ENCODE measurements around the gene GAA.

Gene GAA

DNA sequence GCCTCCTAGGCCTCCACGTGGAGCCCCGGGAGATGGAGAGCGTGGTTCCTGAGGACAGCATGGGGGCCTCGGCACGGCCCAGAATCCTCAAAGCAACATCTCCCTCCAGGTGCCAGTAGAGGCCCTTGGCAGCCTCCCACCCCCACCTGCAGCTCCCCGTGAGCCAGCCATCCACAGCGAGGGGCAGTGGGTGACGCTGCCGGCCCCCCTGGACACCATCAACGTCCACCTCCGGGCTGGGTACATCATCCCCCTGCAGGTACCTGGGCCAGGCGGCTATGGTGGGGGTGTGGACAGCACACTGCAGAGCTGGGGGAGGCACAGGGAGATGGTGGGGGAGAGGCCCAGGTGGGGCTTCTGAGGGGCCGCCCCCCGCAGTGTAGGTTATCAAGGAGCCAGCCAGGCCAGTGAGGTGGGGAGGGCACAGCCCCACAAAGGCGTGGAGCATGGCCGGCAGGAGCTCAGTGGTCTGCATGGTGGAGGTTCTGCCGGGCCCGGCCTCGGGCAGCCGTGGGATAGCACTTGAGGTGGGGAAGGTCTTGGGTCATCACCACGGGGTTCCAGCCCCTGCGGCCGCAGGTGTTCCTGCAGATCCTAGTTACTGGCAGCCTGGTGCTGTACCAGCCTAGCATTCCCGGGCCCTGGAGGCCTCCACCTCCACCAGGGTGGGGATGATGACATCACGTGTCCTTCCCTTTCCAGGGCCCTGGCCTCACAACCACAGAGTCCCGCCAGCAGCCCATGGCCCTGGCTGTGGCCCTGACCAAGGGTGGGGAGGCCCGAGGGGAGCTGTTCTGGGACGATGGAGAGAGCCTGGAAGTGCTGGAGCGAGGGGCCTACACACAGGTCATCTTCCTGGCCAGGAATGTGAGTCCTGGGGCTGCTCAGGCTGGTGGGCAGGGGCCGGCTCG lies 16.4 kb downstream of the GAA start:
- Histone ChIP-seq H3K27ac (no peak overlapping the region), H3K4me3 (no peak overlapping the region)
- TF ChIP-seq, protein P1, sequence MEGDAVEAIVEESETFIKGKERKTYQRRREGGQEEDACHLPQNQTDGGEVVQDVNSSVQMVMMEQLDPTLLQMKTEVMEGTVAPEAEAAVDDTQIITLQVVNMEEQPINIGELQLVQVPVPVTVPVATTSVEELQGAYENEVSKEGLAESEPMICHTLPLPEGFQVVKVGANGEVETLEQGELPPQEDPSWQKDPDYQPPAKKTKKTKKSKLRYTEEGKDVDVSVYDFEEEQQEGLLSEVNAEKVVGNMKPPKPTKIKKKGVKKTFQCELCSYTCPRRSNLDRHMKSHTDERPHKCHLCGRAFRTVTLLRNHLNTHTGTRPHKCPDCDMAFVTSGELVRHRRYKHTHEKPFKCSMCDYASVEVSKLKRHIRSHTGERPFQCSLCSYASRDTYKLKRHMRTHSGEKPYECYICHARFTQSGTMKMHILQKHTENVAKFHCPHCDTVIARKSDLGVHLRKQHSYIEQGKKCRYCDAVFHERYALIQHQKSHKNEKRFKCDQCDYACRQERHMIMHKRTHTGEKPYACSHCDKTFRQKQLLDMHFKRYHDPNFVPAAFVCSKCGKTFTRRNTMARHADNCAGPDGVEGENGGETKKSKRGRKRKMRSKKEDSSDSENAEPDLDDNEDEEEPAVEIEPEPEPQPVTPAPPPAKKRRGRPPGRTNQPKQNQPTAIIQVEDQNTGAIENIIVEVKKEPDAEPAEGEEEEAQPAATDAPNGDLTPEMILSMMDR (IDR thresholded peaks at IDR 0.05) = no peak
- no peak for DNase-seq (ENCODE audit: low spot score)

DNA sequence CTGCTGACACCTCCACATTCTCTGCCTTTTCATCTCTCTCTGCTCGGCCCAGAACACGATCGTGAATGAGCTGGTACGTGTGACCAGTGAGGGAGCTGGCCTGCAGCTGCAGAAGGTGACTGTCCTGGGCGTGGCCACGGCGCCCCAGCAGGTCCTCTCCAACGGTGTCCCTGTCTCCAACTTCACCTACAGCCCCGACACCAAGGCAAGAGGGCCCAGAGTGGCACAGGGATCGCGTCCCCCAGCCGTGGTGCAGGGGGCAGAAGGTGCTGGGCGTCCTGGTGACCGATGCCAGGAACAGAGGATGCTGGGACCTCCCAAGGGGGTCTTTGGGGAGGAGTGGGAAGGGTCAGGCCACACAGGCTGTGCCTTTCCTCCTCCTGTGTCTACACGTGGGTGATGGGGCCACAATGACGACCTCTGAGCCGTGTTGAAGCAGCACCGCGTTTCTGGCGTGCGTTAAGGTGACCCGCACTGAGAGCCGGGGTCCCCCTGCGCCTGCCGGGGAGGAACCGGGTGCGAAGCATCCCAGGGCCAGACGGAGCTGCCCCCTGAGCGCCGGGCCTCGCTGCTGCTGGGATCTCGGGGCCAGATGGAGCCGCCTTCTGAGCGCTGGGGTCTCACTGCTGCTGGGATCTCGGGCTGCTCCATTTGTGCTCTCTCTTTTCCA lies 17.4 kb downstream of the GAA start:
- H3K4me3 ChIP-seq = no peak overlapping the region
- H3K27ac ChIP-seq = no peak overlapping the region
- TF ChIP-seq, protein P1 (IDR thresholded peaks at IDR 0.05) = no peak
- no peak for DNase-seq (ENCODE audit: low spot score)

DNA sequence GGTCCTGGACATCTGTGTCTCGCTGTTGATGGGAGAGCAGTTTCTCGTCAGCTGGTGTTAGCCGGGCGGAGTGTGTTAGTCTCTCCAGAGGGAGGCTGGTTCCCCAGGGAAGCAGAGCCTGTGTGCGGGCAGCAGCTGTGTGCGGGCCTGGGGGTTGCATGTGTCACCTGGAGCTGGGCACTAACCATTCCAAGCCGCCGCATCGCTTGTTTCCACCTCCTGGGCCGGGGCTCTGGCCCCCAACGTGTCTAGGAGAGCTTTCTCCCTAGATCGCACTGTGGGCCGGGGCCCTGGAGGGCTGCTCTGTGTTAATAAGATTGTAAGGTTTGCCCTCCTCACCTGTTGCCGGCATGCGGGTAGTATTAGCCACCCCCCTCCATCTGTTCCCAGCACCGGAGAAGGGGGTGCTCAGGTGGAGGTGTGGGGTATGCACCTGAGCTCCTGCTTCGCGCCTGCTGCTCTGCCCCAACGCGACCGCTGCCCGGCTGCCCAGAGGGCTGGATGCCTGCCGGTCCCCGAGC lies 17.9 kb downstream of the GAA start:
- TF ChIP-seq, protein P1 (IDR thresholded peaks at IDR 0.05) = no peak
- H3K4me3 ChIP-seq = no peak overlapping the region
- no peak overlapping the region for H3K27ac ChIP-seq
- no peak for DNase-seq (ENCODE audit: low spot score)

DNA sequence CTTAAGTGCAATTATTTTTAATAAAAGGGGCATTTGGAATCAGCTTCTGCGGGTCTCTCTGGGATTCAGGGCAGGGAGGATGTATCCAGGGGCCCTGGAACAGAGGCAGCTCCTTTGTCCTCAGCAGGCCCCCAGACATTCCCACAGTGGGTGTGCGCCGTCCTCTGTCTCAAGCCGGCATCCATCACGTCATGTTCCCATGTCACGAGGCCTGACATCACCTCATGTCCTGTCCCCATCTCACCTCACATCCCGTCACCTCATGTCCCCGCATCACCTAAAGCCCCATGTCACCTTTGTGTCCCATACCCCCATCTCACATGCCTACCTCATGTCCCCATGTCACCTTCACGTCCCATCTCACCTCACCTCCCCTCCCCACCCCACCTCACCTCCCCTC lies 18.5 kb downstream of the GAA start:
- H3K4me3 ChIP-seq = no peak overlapping the region
- no peak for DNase-seq (ENCODE audit: low spot score)
- TF ChIP-seq, protein P1 (IDR thresholded peaks at IDR 0.05) = no peak
- no peak overlapping the region for H3K27ac ChIP-seq

DNA sequence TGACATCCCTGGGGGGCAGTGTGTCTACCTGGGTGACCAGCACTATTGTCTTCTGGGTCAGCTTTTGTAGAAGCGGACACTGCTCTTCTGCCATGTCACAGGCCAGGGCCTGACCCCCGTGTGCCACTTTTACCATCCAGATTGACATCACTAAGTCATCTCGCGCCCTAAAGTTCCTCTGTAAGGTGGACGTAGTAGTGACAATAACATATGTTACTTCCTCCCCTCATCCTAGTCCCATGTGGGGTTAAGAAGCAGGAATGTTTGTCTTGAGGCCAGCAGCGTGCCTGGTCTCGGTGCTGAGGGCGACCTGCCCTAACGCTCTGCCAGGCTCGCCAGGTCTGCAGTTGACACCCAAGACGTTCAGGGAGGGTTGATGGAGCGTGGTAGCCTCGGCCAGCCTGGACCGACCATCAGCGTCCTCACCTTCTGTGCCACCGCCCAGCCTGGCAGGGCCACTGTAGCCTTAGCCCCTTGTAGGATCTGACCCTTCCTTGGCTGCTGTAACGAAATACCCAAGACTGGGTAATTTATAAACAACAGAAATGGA lies 20.7 kb downstream of the GAA start:
- DNase-seq (ENCODE audit: low spot score) = no peak
- Histone ChIP-seq H3K27ac (no peak overlapping the region), H3K4me3 (no peak overlapping the region)
- TF ChIP-seq, protein P1 (IDR thresholded peaks at IDR 0.05) = no peak

DNA sequence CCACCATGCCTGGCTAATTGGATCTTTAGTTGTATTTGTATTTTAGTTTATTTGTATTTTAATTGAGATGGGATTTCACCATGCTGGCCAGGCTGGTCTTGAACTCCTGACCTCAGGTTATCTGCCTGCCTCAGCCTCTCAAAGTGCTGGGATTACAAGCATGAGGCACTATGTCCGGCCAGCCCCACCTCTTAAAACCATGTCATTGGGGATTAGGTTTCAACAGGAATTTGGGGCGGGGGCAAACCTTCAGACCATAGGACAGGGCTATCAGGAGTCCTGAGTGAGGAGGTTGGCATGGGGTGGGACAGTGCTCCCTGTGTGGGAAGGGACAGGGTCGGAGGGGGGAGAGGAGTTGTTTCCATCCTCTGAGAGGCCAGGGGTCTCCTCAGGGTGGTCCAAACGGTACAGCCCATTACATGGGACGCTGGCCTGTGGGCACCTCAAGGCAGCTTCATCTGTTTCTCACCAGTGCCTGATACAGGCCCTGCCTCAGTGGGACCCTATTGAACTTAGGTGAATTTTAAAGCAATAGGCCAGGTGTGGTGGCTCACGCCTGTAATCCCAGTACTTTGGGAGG lies 21.6 kb downstream of the GAA start:
- no peak overlapping the region for H3K4me3 ChIP-seq
- H3K27ac ChIP-seq = no peak overlapping the region
- no peak for DNase-seq (ENCODE audit: low spot score)
- TF ChIP-seq, protein P1 (IDR thresholded peaks at IDR 0.05) = no peak
